Muscle layer of colon (tissue), 2 donors: Measurements from ENCODE around the gene ARRB1.

ENCODE experiments used
- H3K27ac ChIP-seq: one replicate; pipeline ENCODE4 v1.7.0; 2013; ENCODE audit warnings: low read depth, mild to moderate bottlenecking, low read length, moderate library complexity
- H3K27me3 ChIP-seq, 2 donors: one replicate each; pipeline ENCODE4 v1.7.0; 2013; ENCODE audit warnings: low read length in 2 of 2, mild to moderate bottlenecking in 2 of 2; ENCODE audit not compliant: insufficient read depth in 2 of 2, control insufficient read depth in 1 of 2
- H3K36me3 ChIP-seq: one replicate; pipeline ENCODE4 v1.7.0; 2013; ENCODE audit warnings: mild to moderate bottlenecking, low read length; ENCODE audit not compliant: insufficient read depth
- H3K4me1 ChIP-seq: one replicate; pipeline ENCODE4 v1.7.0; 2013; ENCODE audit warnings: mild to moderate bottlenecking, low read length; ENCODE audit not compliant: insufficient read depth
- H3K4me3 ChIP-seq, 2 donors: one replicate each; pipeline ENCODE4 v1.7.0; 2013; ENCODE audit warnings: low read length in 2 of 2, low read depth in 1 of 2, mild to moderate bottlenecking in 1 of 2, moderate library complexity in 1 of 2
- H3K9ac ChIP-seq: one replicate; pipeline ENCODE4 v1.7.0; 2013; ENCODE audit warnings: low read length
- H3K9me3 ChIP-seq: one replicate; pipeline ENCODE4 v1.7.0; 2013; ENCODE audit warnings: mild to moderate bottlenecking, low read length
- donor health status: abdominal sarcoma.
- donor health status: Adenocarcinoma of cecum.

The ARRB1 gene

GRCh38 chr11:75254326-75254725 is 97.1 kb downstream of the ARRB1 start:
- H3K27ac ChIP-seq: no peak overlapping the region
- no peaks in the 10 kb centered on the region for H3K36me3 ChIP-seq
- no peaks in the 10 kb centered on the region for H3K4me1 ChIP-seq
- H3K9me3 ChIP-seq: no peaks in the 10 kb centered on the region
- H3K27me3 ChIP-seq: no peaks in the 10 kb centered on the region
- no peak overlapping the region for H3K9ac ChIP-seq
- H3K4me3 ChIP-seq: no peak overlapping the region

DNA sequence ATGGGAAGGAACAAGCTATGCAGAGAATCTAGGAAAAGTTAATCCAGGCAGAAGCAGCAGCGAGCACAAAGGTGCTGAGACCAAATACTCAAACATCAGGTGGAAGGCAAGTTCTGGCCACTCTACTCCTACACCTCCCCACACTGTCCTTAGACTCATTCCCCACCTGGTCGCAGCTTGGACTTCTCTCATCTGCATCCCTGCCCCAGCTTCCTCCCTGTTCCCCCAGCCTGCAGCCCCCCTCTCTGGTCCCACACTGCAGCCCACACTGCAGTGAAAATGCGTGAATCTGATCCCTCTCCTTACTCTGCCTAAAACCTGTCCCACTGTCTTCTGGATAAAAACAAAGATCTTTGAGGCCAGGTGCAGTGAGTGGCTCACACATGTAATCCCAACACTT is 101.8 kb downstream of the ARRB1 start:
- Histone ChIP-seq H3K36me3 (no peaks in the 10 kb centered on the region), H3K4me1 (peaks cover 12% of the 10 kb centered on the region), H3K9me3 (no peaks in the 10 kb centered on the region), H3K4me3 (no peak overlapping the region), H3K9ac (no peak overlapping the region), H3K27ac (no peak overlapping the region), H3K27me3 (no peaks in the 10 kb centered on the region)

GRCh38 chr11:75248924-75249256 is 102.6 kb downstream of the ARRB1 start:
- Histone ChIP-seq H3K9ac (no peak overlapping the region), H3K27me3 (peaks cover 0 to 4% of the 10 kb centered on the region in 2 donors), H3K4me3 (no peak overlapping the region), H3K4me1 (peaks cover 12% of the 10 kb centered on the region), H3K9me3 (no peaks in the 10 kb centered on the region), H3K27ac (no peak overlapping the region), H3K36me3 (no peaks in the 10 kb centered on the region)

DNA sequence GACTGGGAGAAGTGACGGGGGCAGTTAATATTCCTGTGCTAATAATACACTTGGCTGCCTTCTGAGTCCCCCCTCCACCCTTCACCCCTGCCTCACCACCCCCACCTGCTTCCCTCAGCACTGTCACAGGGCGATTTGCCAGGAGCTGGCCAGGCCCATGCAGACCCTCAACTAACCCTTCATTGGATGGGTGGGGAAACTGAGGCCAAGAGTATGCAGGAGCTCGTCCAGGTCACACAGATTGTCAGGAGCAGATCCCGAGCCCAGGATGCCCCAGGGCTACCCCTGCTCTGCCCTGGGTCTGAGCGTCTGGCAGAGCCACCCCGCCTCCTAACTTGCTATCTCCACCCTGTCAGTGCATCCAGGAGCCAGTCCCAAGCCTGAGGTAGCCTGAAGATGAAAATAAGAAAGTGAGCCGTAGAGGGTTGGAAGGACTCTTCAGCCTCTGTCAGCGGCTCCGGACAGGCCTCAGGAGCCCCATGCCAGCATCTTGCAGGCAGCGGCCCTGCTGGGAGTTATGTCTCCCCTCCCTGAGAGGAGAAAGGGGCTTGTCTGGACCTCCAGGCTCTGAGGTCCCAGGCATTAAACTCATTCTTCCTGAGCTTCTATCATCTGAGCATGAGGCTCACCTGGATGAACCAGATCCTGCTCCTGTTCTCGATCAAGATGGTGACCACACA is 104.7 kb downstream of the ARRB1 start:
- Histone ChIP-seq H3K27me3 (peaks cover 8 to 18% of the 10 kb centered on the region in 2 donors), H3K9me3 (no peaks in the 10 kb centered on the region), H3K4me1 (peaks cover 16% of the 10 kb centered on the region), H3K27ac (no peak overlapping the region), H3K4me3 (no peak overlapping the region), H3K9ac (no peak overlapping the region), H3K36me3 (no peaks in the 10 kb centered on the region)

DNA sequence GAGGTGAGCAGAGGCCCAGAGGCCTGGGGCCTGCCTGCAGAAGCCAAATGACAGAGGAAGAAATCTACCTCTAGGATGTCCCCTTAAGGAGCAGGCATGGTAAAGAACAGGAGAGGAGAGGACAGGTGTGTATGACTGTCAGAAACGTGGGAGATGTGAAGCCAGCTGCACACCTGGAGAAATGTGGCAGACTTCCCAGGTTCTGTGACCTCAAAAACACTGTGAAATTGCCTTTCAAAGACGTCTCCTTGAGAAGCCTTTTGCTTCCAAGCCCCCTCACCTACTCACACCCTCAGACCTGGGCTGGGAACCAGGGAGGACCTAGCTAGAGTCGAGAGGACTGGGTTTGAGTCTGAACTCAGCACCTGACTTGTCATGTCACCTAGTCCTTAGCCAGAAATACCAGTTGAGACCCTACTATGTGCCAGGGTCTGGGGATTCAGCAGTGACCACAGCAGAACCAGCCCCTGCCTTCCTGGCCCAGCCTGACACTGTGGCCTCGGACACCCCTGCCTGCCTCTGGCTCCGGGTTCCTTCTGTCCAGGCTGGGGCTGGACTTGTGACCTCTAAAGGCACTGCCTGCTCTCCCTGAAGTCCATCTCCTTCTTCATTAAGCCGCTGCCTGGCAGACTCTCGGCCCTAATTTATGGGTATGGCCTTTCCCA is 105.3 kb downstream of the ARRB1 start:
- Histone ChIP-seq H3K9ac (no peak overlapping the region), H3K9me3 (no peaks in the 10 kb centered on the region), H3K4me1 (peaks cover 16% of the 10 kb centered on the region), H3K27ac (no peak overlapping the region), H3K4me3 (no peak overlapping the region), H3K27me3 (peaks cover 8 to 18% of the 10 kb centered on the region in 2 donors), H3K36me3 (no peaks in the 10 kb centered on the region)

- no peak overlapping the region for H3K4me3 ChIP-seq
- H3K4me1 ChIP-seq: peaks cover 16% of the 10 kb centered on the region
- H3K27me3 ChIP-seq: peaks cover 9 to 21% of the 10 kb centered on the region in 2 donors
- no peak overlapping the region for H3K9ac ChIP-seq
- H3K36me3 ChIP-seq: no peaks in the 10 kb centered on the region
- no peak overlapping the region for H3K27ac ChIP-seq
- no peaks in the 10 kb centered on the region for H3K9me3 ChIP-seq
Observed at GRCh38 chr11:75245356-75246005, 106.0 kb downstream of the ARRB1 start.

DNA sequence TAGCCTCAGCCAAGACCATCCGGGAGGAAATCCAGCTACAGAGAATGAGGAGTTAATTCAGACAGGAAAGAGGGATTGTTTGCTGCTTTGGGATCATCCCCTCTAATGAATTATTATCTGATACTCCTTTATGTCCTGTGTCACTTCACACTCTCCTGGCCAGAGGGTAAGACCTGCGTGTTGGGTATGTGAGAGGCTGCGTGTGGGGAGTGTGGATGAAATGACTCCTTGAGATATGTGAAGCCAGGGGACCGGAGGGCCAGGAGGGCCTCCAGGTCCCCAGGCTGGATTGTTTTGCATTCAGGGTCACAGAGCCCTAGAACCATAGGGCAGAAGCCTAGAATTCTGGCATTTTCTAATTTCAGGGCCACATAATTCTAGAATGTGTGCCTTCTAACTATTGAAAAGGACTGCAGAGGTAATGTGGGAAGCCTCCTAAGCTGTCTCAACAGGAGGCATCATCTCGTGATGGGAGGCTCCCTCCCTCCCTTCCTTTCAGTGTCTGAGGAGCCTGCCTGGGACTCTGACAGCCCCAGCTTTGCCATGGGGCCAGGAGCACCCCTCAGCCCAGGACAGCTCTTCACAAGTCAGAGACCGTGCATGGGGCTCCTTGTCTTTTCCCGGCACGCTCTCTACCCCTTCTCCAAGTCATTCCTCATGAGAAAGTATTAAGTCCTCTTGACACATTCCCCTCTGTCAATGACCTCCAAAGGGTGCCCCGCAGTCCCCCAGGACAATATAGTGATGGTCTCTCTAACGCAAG is 107.2 kb downstream of the ARRB1 start:
- Histone ChIP-seq H3K4me3 (no peak overlapping the region), H3K27ac (no peak overlapping the region), H3K4me1 (peaks cover 16% of the 10 kb centered on the region), H3K27me3 (peaks cover 21 to 29% of the 10 kb centered on the region in 2 donors), H3K36me3 (no peaks in the 10 kb centered on the region), H3K9ac (no peak overlapping the region), H3K9me3 (no peaks in the 10 kb centered on the region)

GRCh38 chr11:75242722-75243600 is 108.5 kb downstream of the ARRB1 start:
- Histone ChIP-seq H3K9ac (no peak overlapping the region), H3K9me3 (no peaks in the 10 kb centered on the region), H3K4me3 (no peak overlapping the region), H3K27ac (no peak overlapping the region), H3K36me3 (no peaks in the 10 kb centered on the region), H3K27me3 (peaks cover 23 to 29% of the 10 kb centered on the region in 2 donors), H3K4me1 (peaks cover 11% of the 10 kb centered on the region)

DNA sequence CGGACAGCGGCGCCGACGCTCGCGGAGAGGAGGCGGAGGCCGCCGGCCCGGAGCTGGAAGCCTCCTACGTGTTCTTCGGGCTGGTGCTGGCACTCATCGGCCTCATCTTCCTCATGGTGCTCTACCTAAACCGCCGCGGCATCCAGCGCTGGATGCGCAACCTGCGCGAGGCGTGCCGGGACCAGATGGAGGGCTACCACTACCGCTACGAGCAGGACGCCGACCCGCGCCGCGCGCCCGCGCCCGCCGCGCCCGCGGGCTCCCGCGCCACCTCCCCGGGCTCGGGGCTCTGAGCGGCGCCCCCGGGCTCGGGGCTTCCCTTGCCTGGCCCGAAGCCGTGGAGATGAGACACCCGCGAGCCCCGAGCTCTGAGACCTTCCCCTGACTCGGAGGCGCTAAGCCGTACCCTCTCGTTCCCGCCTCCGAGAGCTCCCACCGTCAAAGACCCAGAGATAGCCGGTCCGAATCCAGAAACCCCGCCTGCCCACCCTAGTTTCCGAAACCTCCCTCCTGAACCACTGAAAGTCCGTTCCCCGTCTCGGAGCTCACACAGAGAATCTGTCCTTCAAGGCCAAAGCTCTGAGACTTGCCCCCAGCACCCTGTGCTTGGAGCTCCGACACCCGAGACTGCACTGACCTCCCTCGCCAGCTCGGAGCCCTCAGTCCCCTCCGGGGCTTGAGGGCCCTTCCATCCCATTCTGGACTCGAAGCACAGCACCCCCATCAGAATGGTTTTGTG is 109.4 kb downstream of the ARRB1 start:
- H3K9ac ChIP-seq: no peak overlapping the region
- H3K9me3 ChIP-seq: no peaks in the 10 kb centered on the region
- peak overlapping the region in 1 of 2 donors; percentile 27 for H3K4me3 ChIP-seq
- H3K4me1 ChIP-seq: peaks cover 11% of the 10 kb centered on the region
- peaks cover 23 to 29% of the 10 kb centered on the region in 2 donors for H3K27me3 ChIP-seq
- H3K27ac ChIP-seq: no peak overlapping the region
- H3K36me3 ChIP-seq: no peaks in the 10 kb centered on the region
